K562 (cell line): ENCODE results near the gene VIP. TPM values are rescaled to one million over a fixed set of nuclear protein-coding genes. Genes with fewer than 3 reads are reported as not detected.

Experiments used
- ATAC-seq: fragments of 200-7000 bp; cut with Tn5 transposase; 3 replicates; pipeline ENCODE4 v1.9.1; 2020; ENCODE audit warnings: moderate library complexity
- BruUV-seq: library from RNA; stranded (reverse); fragments of 400-500 nt; replicated peaks from 2 replicates; lab custom pipeline; 2021; lab: Mats Ljungman, UMichigan
- CTCF ChIA-PET: fragments of 300-600 bp; formaldehyde crosslinking; extraction: SDS; loops from one replicate; lab custom pipeline; 2021; ENCODE audit warnings: low intra/inter-chr PET ratio; lab: Yijun Ruan, JAX
- POLR2A ChIA-PET: fragments of 300-600, 350-650 bp; sonication (Branson Sonifier 250); formaldehyde crosslinking; extraction: SDS; loops from one replicate; lab custom pipeline; 2021; ENCODE audit warnings: antibody characterized with exemption, inconsistent platforms; lab: Yijun Ruan, JAX
- DNase-seq, 4 experiments: peaks; one replicate each; pipeline versions ENCODE4 v3.0.0 to v3.0.0-alpha.2; 2011 to 2018; ENCODE audit warnings: low spot score in 3 of 4, mixed read lengths in 3 of 4; ENCODE audit errors: extremely low read depth in 1 of 4
- FAIRE-seq: peaks from 2 replicates; lab custom pipeline; 2011; peaks lifted over from hg19 to GRCh38; lab: Jason Lieb, UNC
- H2AFZ ChIP-seq: 2 replicates; pipeline ENCODE4 v1.6.0; 2011; ENCODE audit warnings: low read depth, low read length, control low read depth, inconsistent platforms
- H3K27ac ChIP-seq: fragments of 200-600 bp; 3 replicates; pipeline ENCODE4 v1.8.0; 2011; ENCODE audit warnings: low read depth, mild to moderate bottlenecking, control low read depth, inconsistent platforms, low read length, moderate library complexity, mixed read lengths; ENCODE audit errors: extremely low read depth
- H3K27me3 ChIP-seq, 2 experiments: fragments of 300-600 bp in 1 of 2; 2 replicates in 1 of 2; 3 replicates in 1 of 2; pipeline versions ENCODE4 v1.6.0 to v1.8.0; 2011; ENCODE audit warnings: inconsistent platforms in 2 of 2, low read length in 2 of 2, mild to moderate bottlenecking in 1 of 2, mixed read lengths in 1 of 2, moderate library complexity in 1 of 2; ENCODE audit not compliant: control insufficient read depth in 2 of 2, insufficient read depth in 2 of 2
- H3K36me3 ChIP-seq: fragments of 300-600 bp; 3 replicates; pipeline ENCODE4 v1.8.0; 2011; ENCODE audit warnings: mild to moderate bottlenecking, low read length, inconsistent platforms; ENCODE audit not compliant: control insufficient read depth, insufficient read depth
- H3K4me1 ChIP-seq, 2 experiments: fragments of 200-600 bp in 1 of 2; replicated peaks in 1 of 2; 2 replicates in 1 of 2; 3 replicates in 1 of 2; pipeline versions ENCODE4 v1.5.1 to v1.8.0; 2011; ENCODE audit warnings: inconsistent platforms in 2 of 2, low read length in 2 of 2, mild to moderate bottlenecking in 1 of 2, mixed read lengths in 1 of 2, moderate library complexity in 1 of 2; ENCODE audit not compliant: control insufficient read depth in 2 of 2, insufficient read depth in 2 of 2
- H3K4me2 ChIP-seq: 2 replicates; pipeline ENCODE4 v1.6.1; 2011; ENCODE audit warnings: low read length, control low read depth, inconsistent platforms, mixed read lengths; ENCODE audit not compliant: insufficient read depth
- H3K4me3 ChIP-seq: fragments of 200-600 bp; sonication (generic), shearing (Covaris generic); 2 replicates; pipeline ENCODE4 v1.5.1; 2016; ENCODE audit warnings: control low read depth, inconsistent platforms
- H3K79me2 ChIP-seq: fragments of 200-600 bp; 3 replicates; pipeline ENCODE4 v1.8.0; 2011; ENCODE audit warnings: low read length, inconsistent platforms; ENCODE audit not compliant: control insufficient read depth, insufficient read depth
- H3K9ac ChIP-seq, 2 experiments: 2 replicates each; pipeline versions ENCODE4 v1.6.0 to v1.6.1; 2011; ENCODE audit warnings: low read depth in 2 of 2, low read length in 2 of 2, control low read depth in 1 of 2, inconsistent platforms in 1 of 2, mild to moderate bottlenecking in 1 of 2, mixed read lengths in 1 of 2; ENCODE audit not compliant: insufficient read depth in 1 of 2
- H3K9me1 ChIP-seq: one replicate; pipeline ENCODE4 v1.6.0; 2011; ENCODE audit warnings: inconsistent platforms, mild to moderate bottlenecking, low read length, moderate library complexity; ENCODE audit not compliant: control insufficient read depth, insufficient read depth
- H3K9me3 ChIP-seq: replicated peaks from 2 replicates; pipeline ENCODE4 v1.5.1; 2011; ENCODE audit warnings: low read depth, low read length, inconsistent platforms; ENCODE audit not compliant: control insufficient read depth, insufficient read depth
- H4K20me1 ChIP-seq: replicated peaks from 2 replicates; pipeline ENCODE4 v1.6.1; 2011; ENCODE audit warnings: low read length, inconsistent platforms, mixed read lengths; ENCODE audit not compliant: control insufficient read depth, insufficient read depth
- IRF2 ChIP-seq: sonication (generic); formaldehyde crosslinking; IDR thresholded peaks from 2 replicates; pipeline ENCODE4 v1.8.1; 2022; ENCODE audit warnings: mild to moderate bottlenecking, missing genetic modification reagents
- POLR2H ChIP-seq: IDR thresholded peaks from 2 replicates; pipeline ENCODE4 v1.6.1; 2016; ENCODE audit warnings: missing genetic modification characterization, low read depth, mild to moderate bottlenecking, control low read depth, missing compliant biosample characterization, moderate library complexity
- POLR3G ChIP-seq: IDR thresholded peaks from 2 replicates; pipeline ENCODE4 v1.6.1; 2011; ENCODE audit not compliant: insufficient read length, insufficient replicate concordance; ENCODE audit errors: extremely low read depth
- RBM15 ChIP-seq: fragments of 200-400 bp; formaldehyde crosslinking; IDR thresholded peaks from 2 replicates; pipeline ENCODE4 v1.6.1; 2018; ENCODE audit warnings: mild to moderate bottlenecking, low read length, moderate library complexity; ENCODE audit not compliant: insufficient read depth
- SAP30 ChIP-seq: fragments of 200-600 bp; sonication (generic); IDR thresholded peaks from 2 replicates; pipeline ENCODE4 v1.6.1; 2012; ENCODE audit warnings: borderline replicate concordance, low read depth, mild to moderate bottlenecking, moderate library complexity, low read length, control low read depth, inconsistent platforms; ENCODE audit not compliant: insufficient read depth, poor library complexity, severe bottlenecking
- THAP12 ChIP-seq: fragments of 250-450 bp; sonication (Bioruptor Pico); IDR thresholded peaks from 2 replicates; pipeline ENCODE4 v1.9.0; 2021; ENCODE audit warnings: mild to moderate bottlenecking, inconsistent platforms
- U2AF2 ChIP-seq: fragments of 200-400 bp; formaldehyde crosslinking; optimal IDR thresholded peaks from 2 replicates; pipeline ENCODE3; 2017; ENCODE audit warnings: low read depth, mild to moderate bottlenecking, low read length
- USF1 ChIP-seq: sonication (generic); formaldehyde crosslinking; IDR thresholded peaks from 2 replicates; pipeline ENCODE4 v1.9.0; 2022; ENCODE audit warnings: mild to moderate bottlenecking, missing genetic modification reagents
- USF2 ChIP-seq: sonication (generic); formaldehyde crosslinking; IDR thresholded peaks from 2 replicates; pipeline ENCODE4 v1.5.0; 2020; ENCODE audit warnings: missing genetic modification reagents
- ZFPM2 ChIP-seq: fragments of 250-450 bp; sonication (Bioruptor Pico); IDR thresholded peaks from 2 replicates; pipeline ENCODE4 v1.5.1; 2022; ENCODE audit warnings: mild to moderate bottlenecking
- in situ Hi-C: fragments of 300-500 bp; cut with MboI; formaldehyde crosslinking; loops from 4 replicates; pipeline ENCODE4 v1.15.0; 2018; ENCODE audit warnings: inconsistent platforms, mixed read lengths
- intact Hi-C: fragments of 100-400 bp; cut with micrococcal nuclease; formaldehyde crosslinking; loops from 2 replicates; pipeline ENCODE4 v1.14.2; 2022
- polyA plus RNA-seq, 8 experiments: library from polyadenylated mRNA; depleted of rRNA in 4 of 8; stranded (reverse) in 5 of 8; unstranded in 3 of 8; fragments of >200 nt; fragmentation: Nextera tagmentation in 2 of 8; fragmentation: Illumina TruSeq in 1 of 8; extraction: Ambion mirVana in 2 of 8; extraction: Trizol in 1 of 8; gene quantifications; 2 replicates each; pipeline versions ENCODE4 v1.2.1 to v1.2.3, GENCODE V29; 2011 to 2014; ENCODE audit warnings: inconsistent platforms in 1 of 8, missing spikeins in 1 of 8
- total RNA-seq, 7 experiments: library from RNA; depleted of rRNA in 6 of 7; stranded (reverse); fragments of >200 nt in 6 of 7; fragmentation: Illumina TruSeq in 2 of 7; extraction: Trizol in 2 of 7; gene quantifications; 2 replicates each; pipeline versions ENCODE4 v1.2.1 to v1.2.3, GENCODE V29; 2011 to 2021; ENCODE audit warnings: low replicate concordance in 1 of 7

Gene VIP
- total and polyA plus RNA-seq, 9 of the 15 experiments (the other 6 are each of a cell fraction or from before 2014, with no cell fraction given), result 0.08 TPM; not detected in 8

GRCh38 chr6:152771061-152771687 lies 20.6 kb downstream of the VIP start (continued):
- no peak for TF ChIP-seq POLR2H (tag)
- TF ChIP-seq RBM15, result no peak
- no peak for TF ChIP-seq IRF2 (CRISPR knock-in tag)
- TF ChIP-seq THAP12 (CRISPR knock-in tag), result no peak
- TF ChIP-seq USF2, result no peak
- no peak for TF ChIP-seq U2AF2
- no peak for TF ChIP-seq POLR3G
- TF ChIP-seq ZFPM2 (CRISPR knock-in tag), result no peak

GRCh38 chr6:152775428-152775827 lies 24.8 kb downstream of the VIP start:
- no peak overlapping the region for H3K4me2 ChIP-seq
- no peak overlapping the region for H3K27ac ChIP-seq
- no peaks in the 10 kb centered on the region for H3K9me1 ChIP-seq
- no peaks in the 10 kb centered on the region for H3K4me1 ChIP-seq
- POLR2A ChIA-PET, result no interaction called here
- CTCF ChIA-PET, result no interaction called here
- no peaks in the 10 kb centered on the region for H3K36me3 ChIP-seq
- no peaks in the 10 kb centered on the region for H3K27me3 ChIP-seq
- no peak overlapping the region for H2AFZ ChIP-seq
- no peaks in the 10 kb centered on the region for H3K79me2 ChIP-seq
- H3K9ac ChIP-seq, result no peak overlapping the region
- H4K20me1 ChIP-seq, result no peaks in the 10 kb centered on the region
- FAIRE-seq, result no peak
- intact Hi-C loops, result no loop called here
- in situ Hi-C loops, result no loop called here
- no TSS peak for BruUV-seq
- H3K9me3 ChIP-seq, result no peaks in the 10 kb centered on the region
- no peak for DNase-seq
- no peak overlapping the region for H3K4me3 ChIP-seq
- ATAC-seq, result no peak
- TF ChIP-seq USF1 (CRISPR knock-in tag) (no peak), SAP30 (no peak)
